Endothelial cell of hepatic sinusoid (primary cell): ENCODE results near the gene SENP6.
"Not testable (repeated sequence)": the region's sequence is repeated elsewhere in the genome, so short reads cannot be mapped to it uniquely, and the experiment has no call there.

Source experiments
- in situ Hi-C: cut with HindIII; loops from 2 replicates; pipeline ENCODE4 v1.10.0; 2017; ENCODE audit warnings: low sequenced_read_pairs

SENP6 gene

GRCh38 chr6:75656479-75656878 is 54.8 kb downstream of the SENP6 start:
- in situ Hi-C loops = no loop called here

GRCh38 chr6:75657327-75657726 is 55.6 kb downstream of the SENP6 start:
- in situ Hi-C loops = no loop called here

- in situ Hi-C loops = no loop called here
Measured at GRCh38 chr6:75666592-75666991, 64.9 kb downstream of the SENP6 start.

GRCh38 chr6:75673884-75674283 is 72.2 kb downstream of the SENP6 start:
- in situ Hi-C loops = no loop called here

- in situ Hi-C loops = no loop called here
Measured at GRCh38 chr6:75676377-75676776, 74.7 kb downstream of the SENP6 start.

GRCh38 chr6:75682548-75682947 is 80.9 kb downstream of the SENP6 start:
- in situ Hi-C loops = not testable (repeated sequence)

GRCh38 chr6:75683005-75683404 is 81.3 kb downstream of the SENP6 start:
- in situ Hi-C loops = not testable (repeated sequence)

- in situ Hi-C loops = not testable (repeated sequence)
Measured at GRCh38 chr6:75687535-75687934, 85.9 kb downstream of the SENP6 start.

- in situ Hi-C loops = not testable (repeated sequence)
Measured at GRCh38 chr6:75687937-75688336, 86.3 kb downstream of the SENP6 start.

GRCh38 chr6:75689576-75689975 is 87.9 kb downstream of the SENP6 start:
- in situ Hi-C loops = no loop called here

- in situ Hi-C loops = loop anchor here (5.0 kb wide), 1 partner anchor 96 kb away; no protein-coding TSS in a partner anchor
Measured at GRCh38 chr6:75691012-75691411, 89.3 kb downstream of the SENP6 start.

- in situ Hi-C loops = loop anchor here (5.0 kb wide), 1 partner anchor 94 kb away; no protein-coding TSS in a partner anchor
Measured at GRCh38 chr6:75693534-75693933, 91.9 kb downstream of the SENP6 start.

GRCh38 chr6:75694406-75694805 is 92.7 kb downstream of the SENP6 start:
- in situ Hi-C loops = loop anchor here (5.0 kb wide), 1 partner anchor 93 kb away; no protein-coding TSS in a partner anchor

GRCh38 chr6:75708334-75708733 is 106.7 kb downstream of the SENP6 start:
- in situ Hi-C loops = not testable (repeated sequence)

GRCh38 chr6:75711173-75711572 is 109.5 kb downstream of the SENP6 start:
- in situ Hi-C loops = no loop called here

- in situ Hi-C loops = no loop called here
Measured at GRCh38 chr6:75719133-75719532, 117.5 kb downstream of the SENP6 start.

GRCh38 chr6:75723382-75723781 is 121.7 kb downstream of the SENP6 start:
- in situ Hi-C loops = no loop called here

- in situ Hi-C loops = no loop called here
Measured at GRCh38 chr6:75727206-75727605, 125.5 kb downstream of the SENP6 start.

GRCh38 chr6:75731029-75731428 is 129.3 kb downstream of the SENP6 start:
- in situ Hi-C loops = not testable (repeated sequence)

GRCh38 chr6:75735491-75736186 is 134.0 kb downstream of the SENP6 start:
- in situ Hi-C loops = no loop called here

- in situ Hi-C loops = no loop called here
Measured at GRCh38 chr6:75743971-75744370, 142.3 kb downstream of the SENP6 start.

- in situ Hi-C loops = no loop called here
Measured at GRCh38 chr6:75745404-75745803, 143.7 kb downstream of the SENP6 start.

GRCh38 chr6:75746221-75746620 is 144.5 kb downstream of the SENP6 start:
- in situ Hi-C loops = no loop called here
